GM21619 (cell line): ENCODE measurements around the gene ACTL8.

ENCODE experiments used
- ATAC-seq: cut with Tn5 transposase; IDR thresholded peaks from one replicate; pipeline ENCODE4 v1.9.1; 2021; ENCODE audit not compliant: unreplicated experiment

The ACTL8 gene

DNA sequence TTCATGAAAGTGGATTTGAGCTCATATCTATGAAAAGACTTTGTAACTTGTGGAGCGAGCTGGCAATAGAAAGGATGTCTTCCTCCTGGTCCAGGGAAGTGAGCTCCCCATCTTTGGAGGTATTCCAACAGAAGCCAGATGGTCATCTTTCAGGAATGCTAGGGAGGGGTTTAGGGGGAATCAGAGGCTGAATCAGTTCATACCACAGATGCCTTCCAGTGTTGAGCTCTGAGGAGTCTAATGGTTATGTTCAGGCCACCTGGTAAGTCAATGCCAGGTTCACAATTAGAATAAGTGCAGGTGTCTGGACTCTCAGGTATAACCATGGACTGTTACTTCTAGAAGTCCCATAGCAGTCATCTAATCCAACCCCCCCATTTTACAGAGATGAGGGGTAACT, 119.1 kb downstream of the ACTL8 start:
- ATAC-seq: no peak

DNA sequence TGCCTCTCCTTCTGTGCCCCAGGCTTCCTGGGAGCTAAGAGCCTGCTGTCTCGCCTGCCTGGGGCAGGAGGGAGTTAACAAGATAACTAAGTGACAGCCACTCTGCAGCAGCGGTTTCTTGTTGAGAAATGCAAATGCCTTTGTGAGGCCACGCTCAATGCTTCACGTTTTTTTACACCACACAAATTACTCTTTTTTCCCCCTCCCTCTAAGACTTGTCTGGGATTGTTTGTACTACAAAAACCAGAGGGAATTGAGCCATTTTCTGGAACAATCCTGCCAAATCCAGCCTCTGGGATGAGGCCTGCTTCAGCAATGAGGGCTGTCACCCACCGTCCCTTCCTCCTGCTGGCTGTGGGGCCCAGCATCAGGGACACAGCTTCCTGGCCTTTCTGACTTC, 119.6 kb downstream of the ACTL8 start:
- no peak for ATAC-seq

DNA sequence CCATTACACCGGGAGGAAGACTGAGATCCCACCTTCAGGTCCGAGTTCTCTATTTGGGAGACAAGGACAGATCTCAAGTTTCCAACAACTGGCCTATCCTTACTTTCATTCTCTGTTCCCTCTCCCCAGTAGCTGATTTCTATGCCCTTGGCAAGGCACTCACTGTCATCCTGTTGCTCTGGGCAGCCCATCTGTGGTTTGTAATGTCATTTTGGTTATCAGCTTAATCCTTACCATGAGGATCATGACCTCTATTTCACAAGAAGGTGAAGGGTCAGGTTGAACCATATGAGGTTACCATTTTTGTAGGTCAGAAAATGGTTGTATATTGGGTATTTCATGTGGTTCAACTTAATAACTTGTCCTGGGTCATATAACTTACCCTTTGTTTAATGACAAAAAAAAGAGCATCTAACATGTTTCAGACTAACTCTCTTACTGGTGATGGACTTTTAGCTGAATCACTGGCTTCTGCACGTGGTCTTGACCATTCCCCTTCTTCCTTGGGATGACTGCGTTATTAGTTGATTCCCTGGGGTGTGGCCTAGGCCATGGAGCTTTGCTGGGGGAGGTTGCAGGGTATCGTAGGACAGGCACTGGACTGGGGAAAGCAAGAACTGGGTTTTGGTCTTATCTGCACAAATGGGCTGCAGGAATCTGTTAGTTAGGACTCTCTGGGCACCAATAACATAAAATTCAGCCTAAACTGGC, 120.2 kb downstream of the ACTL8 start:
- no peak for ATAC-seq

DNA sequence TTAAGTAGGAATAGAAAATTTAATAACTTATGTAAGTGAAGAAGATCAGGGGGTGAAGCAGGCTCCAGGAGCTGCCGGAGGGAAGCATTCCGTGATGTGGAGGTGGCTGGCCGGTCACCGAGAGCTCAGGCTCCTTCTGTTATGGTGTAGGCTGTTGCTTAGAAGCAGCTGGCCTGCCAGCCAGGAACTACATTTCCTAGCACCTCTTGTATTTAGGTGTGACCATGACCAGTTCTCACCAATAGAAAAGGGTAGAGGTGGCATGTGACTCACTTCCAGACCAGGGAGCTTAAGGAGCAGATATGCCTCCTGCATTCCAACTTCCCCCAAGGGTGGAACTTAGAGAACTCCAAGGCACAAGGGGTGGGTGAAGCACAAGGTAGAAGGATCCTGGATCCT, 120.7 kb downstream of the ACTL8 start:
- ATAC-seq: no peak
